ENCODE data around the gene MOCS2.

The MOCS2 gene, protein sequence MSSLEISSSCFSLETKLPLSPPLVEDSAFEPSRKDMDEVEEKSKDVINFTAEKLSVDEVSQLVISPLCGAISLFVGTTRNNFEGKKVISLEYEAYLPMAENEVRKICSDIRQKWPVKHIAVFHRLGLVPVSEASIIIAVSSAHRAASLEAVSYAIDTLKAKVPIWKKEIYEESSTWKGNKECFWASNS

DNA sequence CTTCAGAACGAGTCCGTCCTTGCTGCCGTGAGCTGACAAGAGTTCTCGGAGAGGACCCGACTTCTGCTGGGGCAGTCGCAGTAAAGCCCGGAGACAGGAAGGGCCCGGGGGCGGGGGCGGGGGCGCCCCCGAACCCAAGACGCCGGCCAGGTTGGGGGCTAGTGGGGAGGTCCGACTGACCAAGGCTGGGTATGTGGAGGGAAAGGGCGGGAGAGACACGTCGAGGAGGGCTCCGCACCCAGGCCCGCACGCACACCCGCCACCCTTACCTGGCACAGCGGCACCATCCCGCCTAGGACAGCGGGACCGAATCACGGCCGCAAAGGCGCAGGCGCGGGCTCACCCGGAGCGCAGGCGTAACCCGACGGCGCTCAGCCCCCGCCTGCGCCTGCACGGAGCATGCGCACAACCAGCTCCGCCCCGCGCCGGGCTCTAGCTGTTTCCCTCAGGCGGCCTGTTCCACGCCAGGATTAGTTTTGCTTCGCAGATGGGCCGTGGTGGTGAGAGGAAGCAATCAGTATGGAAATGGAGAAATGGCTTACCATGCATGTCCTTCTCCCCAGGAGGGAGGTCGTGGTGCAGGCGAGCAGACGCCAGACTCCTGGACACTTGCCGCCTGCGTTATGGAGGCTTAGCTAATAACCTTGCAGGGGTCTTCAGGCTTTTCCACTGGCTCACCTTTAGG is at the start of gene MOCS2:
MOCS2 (minus strand) TSS at position 315 of the 685 bp plus-strand sequence. CDS start 2,583 bp downstream, outside the sequence.
- Mint-ChIP-seq H3K4me3 (peak within 1 kb of the TSS; percentile 79), H3K27ac (peak within 1 kb of the TSS; percentile 81), H3K9me3 (no peaks in the 10 kb centered on the region), H3K36me3 (ENCODE audit: low read depth) (peaks cover 10% of the 10 kb centered on the region), H3K27me3 (no peaks in the 10 kb centered on the region), H3K4me1 (ENCODE audit: low read depth) (peaks cover 10% of the 10 kb centered on the region)
- intact Hi-C loops (cut with micrococcal nuclease): loop anchor here (5.0 kb wide), 1 partner anchor 1203 kb away; the partner anchor contains the start of gene ARL15

DNA sequence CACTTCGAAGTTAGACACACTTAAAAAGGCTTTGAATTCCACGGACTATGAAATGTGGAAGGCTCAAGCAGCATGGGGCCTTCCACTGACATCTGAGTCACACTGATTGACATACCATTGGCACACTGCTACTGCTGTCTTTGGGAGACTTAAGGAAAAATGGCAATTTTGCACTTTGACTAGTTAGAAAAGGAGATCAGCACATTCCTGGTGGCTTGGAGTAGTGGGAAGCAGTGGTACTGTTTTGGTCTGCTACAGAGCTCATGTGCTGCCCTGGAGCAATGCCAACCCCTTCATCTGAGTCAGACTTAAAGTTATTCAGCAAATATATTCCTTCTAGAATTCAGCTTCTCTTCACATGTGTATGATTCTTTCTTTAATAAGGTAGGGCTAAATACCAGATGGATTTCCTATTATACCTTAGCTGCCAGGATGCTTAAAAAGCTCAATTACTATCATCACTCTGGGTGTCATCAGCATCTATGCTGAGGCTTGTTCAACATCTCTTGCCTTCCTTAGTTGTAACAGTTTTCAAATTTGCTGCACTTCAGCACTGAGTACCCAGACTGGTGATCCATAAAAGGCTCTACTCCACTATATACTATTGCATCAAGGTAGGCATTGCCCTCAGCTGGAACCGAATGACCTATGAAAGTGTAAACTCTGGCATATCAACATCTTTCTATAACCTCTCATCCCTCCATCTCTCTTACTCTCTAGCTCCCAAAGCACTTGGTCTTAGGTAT is 42.3 kb upstream of the MOCS2 start:
- no peak overlapping the region for H3K27ac Mint-ChIP-seq
- intact Hi-C loops (cut with micrococcal nuclease): no loop called here

DNA sequence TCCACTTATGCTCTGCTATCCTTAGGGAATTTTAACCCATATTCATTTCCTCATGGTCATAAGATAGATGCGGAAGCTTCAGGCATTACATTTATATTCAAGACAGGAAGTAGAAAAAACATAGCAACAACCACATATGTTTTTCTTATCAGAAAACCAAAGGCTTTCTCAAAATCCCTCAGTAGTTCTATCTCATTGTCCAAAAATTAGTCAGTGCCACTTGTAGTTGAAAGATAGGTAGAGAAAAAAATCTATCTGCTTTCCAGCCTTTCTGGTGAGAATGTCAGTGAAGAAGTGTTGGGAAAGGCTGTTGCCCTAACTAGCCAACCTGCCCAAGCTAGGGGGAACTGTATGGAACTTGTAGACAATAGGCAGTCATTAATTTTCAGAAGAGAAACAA is 23.5 kb upstream of the MOCS2 start:
- Mint-ChIP-seq H3K9me3 (peaks cover 18% of the 10 kb centered on the region), H3K4me3 (no peak overlapping the region), H3K4me1 (ENCODE audit: low read depth) (no peaks in the 10 kb centered on the region), H3K27ac (no peak overlapping the region), H3K36me3 (ENCODE audit: low read depth) (no peaks in the 10 kb centered on the region), H3K27me3 (no peaks in the 10 kb centered on the region)
- intact Hi-C loops (cut with micrococcal nuclease): no loop called here

More for the DNA sequence above, 42.3 kb upstream of the MOCS2 start:
- H3K4me1 Mint-ChIP-seq (ENCODE audit: low read depth): no peaks in the 10 kb centered on the region
- no peaks in the 10 kb centered on the region for H3K27me3 Mint-ChIP-seq
- H3K4me3 Mint-ChIP-seq: no peak overlapping the region
- peaks cover 16% of the 10 kb centered on the region for H3K9me3 Mint-ChIP-seq
- no peaks in the 10 kb centered on the region for H3K36me3 Mint-ChIP-seq (ENCODE audit: low read depth)

DNA sequence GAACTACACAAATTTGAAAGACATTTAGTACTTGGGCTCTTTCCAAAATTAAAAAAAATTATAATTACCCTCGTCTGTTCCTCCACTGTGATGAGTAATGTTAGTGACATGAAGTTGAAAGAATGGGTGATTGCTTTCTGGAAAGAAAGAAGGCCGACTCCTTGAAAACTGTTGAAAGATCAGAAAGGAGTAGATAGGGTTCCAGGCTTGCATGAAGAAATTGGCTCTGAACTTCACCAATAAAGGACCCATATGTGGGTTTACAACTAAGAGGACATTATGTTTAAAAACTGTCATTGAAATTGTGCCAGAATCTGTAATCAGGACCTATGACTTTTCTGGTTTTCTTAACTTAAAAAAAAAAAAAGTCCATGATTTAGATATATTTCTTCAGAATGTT is 20.7 kb upstream of the MOCS2 start:
- Mint-ChIP-seq H3K36me3 (ENCODE audit: low read depth) (no peaks in the 10 kb centered on the region), H3K4me3 (no peak overlapping the region), H3K9me3 (peaks cover 37% of the 10 kb centered on the region), H3K4me1 (ENCODE audit: low read depth) (no peaks in the 10 kb centered on the region), H3K27ac (no peak overlapping the region), H3K27me3 (no peaks in the 10 kb centered on the region)
- intact Hi-C loops (cut with micrococcal nuclease): no loop called here

DNA sequence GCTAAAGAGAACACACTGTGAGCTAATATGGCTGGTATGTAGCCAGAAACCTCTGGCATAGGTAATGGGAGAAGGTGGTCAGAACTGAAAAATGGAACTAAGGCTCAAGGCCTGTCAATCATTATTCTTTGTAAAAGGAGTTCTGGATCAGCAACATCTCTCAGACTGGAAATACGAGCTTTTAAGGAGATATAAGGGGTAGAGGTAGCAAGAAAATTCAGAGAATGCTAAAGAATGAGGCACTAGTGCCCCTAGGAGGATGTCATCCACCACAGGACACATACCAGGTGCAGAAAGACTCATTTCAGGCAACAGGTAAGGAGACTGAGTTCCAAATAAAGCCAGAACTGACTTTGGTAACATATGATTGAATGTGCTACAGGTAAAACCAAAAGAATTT is 18.9 kb upstream of the MOCS2 start:
- no peaks in the 10 kb centered on the region for H3K36me3 Mint-ChIP-seq (ENCODE audit: low read depth)
- H3K27ac Mint-ChIP-seq: no peak overlapping the region
- no peaks in the 10 kb centered on the region for H3K4me1 Mint-ChIP-seq (ENCODE audit: low read depth)
- intact Hi-C loops (cut with micrococcal nuclease): no loop called here
- H3K4me3 Mint-ChIP-seq: no peak overlapping the region
- H3K27me3 Mint-ChIP-seq: no peaks in the 10 kb centered on the region
- peaks cover 42% of the 10 kb centered on the region for H3K9me3 Mint-ChIP-seq

DNA sequence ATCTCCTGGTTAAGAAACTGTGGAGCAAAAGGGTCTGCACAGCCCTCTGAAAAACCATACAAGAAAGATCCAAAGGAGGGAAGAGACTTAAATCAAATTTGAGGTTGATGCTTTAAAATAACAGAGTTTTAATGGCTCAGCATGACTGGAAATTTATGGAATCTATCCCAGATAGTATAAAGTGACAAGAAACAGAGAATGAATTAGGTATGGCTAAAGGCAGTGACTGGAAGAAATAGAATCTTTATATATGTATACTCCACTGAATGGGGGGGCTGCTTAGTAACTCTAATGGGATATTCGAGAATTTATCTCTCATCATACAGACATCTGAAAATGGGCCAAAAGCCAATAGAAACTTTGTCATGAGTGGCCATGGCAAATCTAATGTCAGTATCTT is 17.6 kb upstream of the MOCS2 start:
- Mint-ChIP-seq H3K4me3 (no peak overlapping the region), H3K27me3 (peaks cover 4% of the 10 kb centered on the region), H3K36me3 (ENCODE audit: low read depth) (no peaks in the 10 kb centered on the region), H3K4me1 (ENCODE audit: low read depth) (no peaks in the 10 kb centered on the region), H3K27ac (no peak overlapping the region), H3K9me3 (peaks cover 42% of the 10 kb centered on the region)
- intact Hi-C loops (cut with micrococcal nuclease): no loop called here

DNA sequence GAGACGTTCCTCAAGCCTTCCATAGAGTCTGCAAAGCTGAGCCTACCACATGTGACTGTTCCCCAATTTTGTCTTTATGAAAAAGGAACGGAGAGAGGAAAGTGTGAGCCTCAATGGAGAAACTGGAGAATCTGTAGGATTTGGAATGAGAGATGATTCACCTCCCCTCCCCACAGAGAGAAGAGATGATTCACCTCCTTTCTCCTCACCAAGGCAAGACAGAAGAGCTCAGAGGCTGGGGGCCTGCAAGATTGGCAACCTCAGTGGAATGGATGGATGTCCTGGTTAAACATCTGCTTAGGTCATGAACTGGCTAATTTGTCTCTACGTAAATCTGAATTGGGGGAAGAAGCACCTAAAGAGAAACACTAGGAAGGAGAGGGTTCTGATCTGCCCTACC is 17.0 kb upstream of the MOCS2 start:
- Mint-ChIP-seq H3K4me1 (ENCODE audit: low read depth) (no peaks in the 10 kb centered on the region), H3K27ac (no peak overlapping the region), H3K27me3 (peaks cover 4% of the 10 kb centered on the region), H3K36me3 (ENCODE audit: low read depth) (no peaks in the 10 kb centered on the region), H3K9me3 (peaks cover 42% of the 10 kb centered on the region), H3K4me3 (no peak overlapping the region)
- intact Hi-C loops (cut with micrococcal nuclease): no loop called here

DNA sequence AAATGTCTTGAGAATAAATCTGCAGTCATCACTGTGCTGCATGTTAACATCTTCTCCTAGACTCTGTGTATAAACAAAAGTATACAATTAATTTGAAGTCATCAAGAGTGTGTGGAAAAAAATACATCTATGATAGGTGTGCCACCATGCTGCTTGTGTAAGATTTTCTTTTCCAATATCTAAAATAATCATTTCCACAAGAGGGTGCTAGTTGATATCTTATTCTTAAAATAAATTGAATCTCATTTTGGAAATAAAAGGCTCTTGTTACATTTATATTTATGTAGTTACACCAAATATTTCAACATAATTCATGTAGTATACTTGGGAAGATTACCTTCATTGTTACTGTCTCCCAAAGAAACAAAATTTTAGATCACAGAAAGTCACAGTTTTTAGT is 14.1 kb upstream of the MOCS2 start:
- intact Hi-C loops (cut with micrococcal nuclease): no loop called here
- Mint-ChIP-seq H3K27me3 (peaks cover 4% of the 10 kb centered on the region), H3K4me3 (no peak overlapping the region), H3K9me3 (peaks cover 24% of the 10 kb centered on the region), H3K4me1 (ENCODE audit: low read depth) (no peaks in the 10 kb centered on the region), H3K36me3 (ENCODE audit: low read depth) (no peaks in the 10 kb centered on the region), H3K27ac (no peak overlapping the region)

DNA sequence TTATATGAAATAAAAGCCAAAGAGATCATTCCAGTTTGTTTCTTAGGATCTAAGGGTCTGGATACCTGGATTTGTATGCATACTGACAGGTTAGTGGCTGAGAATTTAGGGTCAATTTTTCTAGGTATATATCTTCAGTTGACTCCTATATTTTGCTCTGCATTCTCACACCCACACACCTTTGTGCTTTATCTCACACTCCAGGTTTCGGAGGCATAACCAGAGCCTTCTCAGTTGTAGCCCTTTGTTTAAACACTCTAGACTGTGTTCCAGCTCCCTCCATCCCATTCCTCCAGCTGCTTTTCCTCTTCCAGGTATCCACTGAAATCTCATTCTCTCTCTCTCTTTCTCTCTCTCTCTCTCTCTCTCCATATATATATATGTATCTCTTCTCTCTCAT is 10.6 kb upstream of the MOCS2 start:
- H3K9me3 Mint-ChIP-seq: peaks cover 4% of the 10 kb centered on the region
- peaks cover 6% of the 10 kb centered on the region for H3K27me3 Mint-ChIP-seq
- H3K4me3 Mint-ChIP-seq: no peak overlapping the region
- no peaks in the 10 kb centered on the region for H3K4me1 Mint-ChIP-seq (ENCODE audit: low read depth)
- intact Hi-C loops (cut with micrococcal nuclease): no loop called here
- H3K36me3 Mint-ChIP-seq (ENCODE audit: low read depth): no peaks in the 10 kb centered on the region
- no peak overlapping the region for H3K27ac Mint-ChIP-seq

DNA sequence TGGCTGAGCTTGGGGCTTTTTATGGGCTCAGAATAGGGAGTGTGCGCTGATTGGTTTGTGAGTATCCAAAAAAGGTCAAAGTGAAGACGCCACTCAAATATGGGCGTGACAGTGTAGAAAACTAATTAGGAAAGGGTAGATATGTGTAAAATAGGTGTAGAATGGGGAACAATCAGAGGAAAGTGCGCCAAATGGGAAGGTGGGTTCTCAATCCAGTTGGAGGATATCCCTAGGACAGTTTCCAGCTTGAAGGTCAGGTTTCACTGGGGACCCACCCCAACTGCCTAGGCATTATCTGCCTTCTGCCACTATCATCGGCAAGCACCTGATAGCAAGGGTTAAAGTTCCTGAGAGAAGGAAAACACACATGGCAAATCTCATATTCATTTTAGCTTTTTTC is 9.3 kb upstream of the MOCS2 start:
- Mint-ChIP-seq H3K27ac (no peak overlapping the region), H3K36me3 (ENCODE audit: low read depth) (no peaks in the 10 kb centered on the region), H3K27me3 (peaks cover 6% of the 10 kb centered on the region), H3K4me3 (no peak overlapping the region), H3K9me3 (no peaks in the 10 kb centered on the region), H3K4me1 (ENCODE audit: low read depth) (no peaks in the 10 kb centered on the region)
- intact Hi-C loops (cut with micrococcal nuclease): no loop called here

DNA sequence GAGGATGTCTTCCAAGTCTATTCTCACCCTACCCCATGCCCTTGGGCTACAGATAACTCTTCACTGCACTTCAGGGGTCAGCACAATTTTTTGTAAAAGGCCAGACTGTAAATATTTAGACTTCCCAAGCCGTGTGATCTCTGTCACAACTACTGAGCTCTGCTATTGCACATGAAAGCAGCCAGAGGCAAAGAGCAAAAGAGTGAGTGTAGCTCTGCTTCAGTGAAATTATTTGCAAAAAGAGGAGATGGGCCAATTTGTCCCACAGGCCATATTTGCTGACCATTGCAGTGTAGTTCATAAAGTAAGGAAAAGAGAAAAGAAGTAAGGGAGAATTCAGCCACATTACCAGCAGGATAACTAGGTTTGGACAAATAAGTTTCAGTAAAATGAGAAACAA is 7.0 kb upstream of the MOCS2 start:
- no peak overlapping the region for H3K4me3 Mint-ChIP-seq
- H3K27me3 Mint-ChIP-seq: peaks cover 2% of the 10 kb centered on the region
- H3K9me3 Mint-ChIP-seq: no peaks in the 10 kb centered on the region
- intact Hi-C loops (cut with micrococcal nuclease): no loop called here
- no peaks in the 10 kb centered on the region for H3K36me3 Mint-ChIP-seq (ENCODE audit: low read depth)
- no peak overlapping the region for H3K27ac Mint-ChIP-seq
- no peaks in the 10 kb centered on the region for H3K4me1 Mint-ChIP-seq (ENCODE audit: low read depth)

DNA sequence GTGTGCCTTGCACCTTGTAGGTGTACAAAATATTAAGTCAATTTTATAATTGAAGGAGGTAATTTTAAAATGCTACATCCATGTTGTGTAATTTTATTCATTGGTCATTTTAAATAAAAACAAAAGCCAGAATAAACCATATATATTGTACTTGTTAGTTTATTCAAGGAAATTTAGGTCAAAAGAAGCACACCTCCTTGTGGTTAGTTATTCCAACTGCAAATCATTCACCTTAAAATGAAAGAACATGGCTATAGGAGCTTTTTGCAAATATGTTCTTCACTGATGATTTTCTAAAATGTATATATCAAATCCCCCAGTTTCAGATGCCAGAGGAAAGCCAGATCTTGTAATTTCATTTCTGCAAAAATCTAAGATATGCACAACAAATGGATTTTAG is 5.4 kb upstream of the MOCS2 start:
- H3K27ac Mint-ChIP-seq: no peak overlapping the region
- intact Hi-C loops (cut with micrococcal nuclease): no loop called here
- H3K27me3 Mint-ChIP-seq: peaks cover 2% of the 10 kb centered on the region
- H3K4me1 Mint-ChIP-seq (ENCODE audit: low read depth): peaks cover 8% of the 10 kb centered on the region
- H3K4me3 Mint-ChIP-seq: no peak overlapping the region
- H3K9me3 Mint-ChIP-seq: no peaks in the 10 kb centered on the region
- H3K36me3 Mint-ChIP-seq (ENCODE audit: low read depth): no peaks in the 10 kb centered on the region

DNA sequence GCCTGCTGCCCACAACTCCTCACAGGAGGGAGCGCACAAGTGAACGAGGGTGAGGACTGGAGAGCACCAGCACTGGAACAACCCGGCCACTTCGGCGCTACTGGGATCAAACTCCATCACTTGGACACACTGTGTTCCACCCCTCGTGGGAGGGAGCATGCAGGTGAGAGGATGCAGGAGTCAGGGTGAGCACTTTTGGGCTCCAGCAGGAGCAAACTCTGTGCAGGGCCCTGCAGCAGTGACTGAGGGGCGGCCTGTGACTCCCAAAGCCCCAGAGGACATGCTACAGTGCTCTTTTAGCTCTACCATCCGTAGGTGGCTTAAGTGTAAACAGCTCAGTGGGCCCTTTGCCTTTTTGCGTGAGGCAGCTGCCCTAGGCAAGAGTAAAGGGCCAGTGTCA is 4.4 kb upstream of the MOCS2 start:
- H3K4me1 Mint-ChIP-seq (ENCODE audit: low read depth): peaks cover 10% of the 10 kb centered on the region
- intact Hi-C loops (cut with micrococcal nuclease): no loop called here
- no peak overlapping the region for H3K4me3 Mint-ChIP-seq
- H3K9me3 Mint-ChIP-seq: no peaks in the 10 kb centered on the region
- no peak overlapping the region for H3K27ac Mint-ChIP-seq
- H3K27me3 Mint-ChIP-seq: peaks cover 2% of the 10 kb centered on the region
- H3K36me3 Mint-ChIP-seq (ENCODE audit: low read depth): no peaks in the 10 kb centered on the region

DNA sequence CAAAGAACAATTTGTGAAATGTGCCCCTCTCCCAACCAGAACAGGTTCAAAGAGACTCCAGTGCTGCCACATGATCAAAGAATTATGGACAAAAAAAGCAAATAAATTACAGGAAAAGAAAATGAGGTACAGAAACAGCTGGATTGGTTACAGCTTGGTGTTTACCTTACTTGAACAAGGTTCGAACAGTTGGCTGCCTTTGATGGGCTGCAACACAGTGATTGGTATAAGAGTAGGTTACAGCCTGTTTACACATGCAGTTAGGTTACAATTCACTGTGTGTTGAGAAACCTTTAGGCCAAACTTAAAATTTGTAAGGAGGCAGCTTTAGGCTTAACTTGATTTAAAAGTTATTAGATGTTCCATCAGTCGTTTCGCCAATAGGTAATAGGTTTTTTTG is 3.4 kb upstream of the MOCS2 start:
- intact Hi-C loops (cut with micrococcal nuclease): no loop called here
- H3K4me3 Mint-ChIP-seq: no peak overlapping the region
- H3K27ac Mint-ChIP-seq: no peak overlapping the region
- no peaks in the 10 kb centered on the region for H3K27me3 Mint-ChIP-seq
- peaks cover 10% of the 10 kb centered on the region for H3K4me1 Mint-ChIP-seq (ENCODE audit: low read depth)
- H3K36me3 Mint-ChIP-seq (ENCODE audit: low read depth): no peaks in the 10 kb centered on the region
- no peaks in the 10 kb centered on the region for H3K9me3 Mint-ChIP-seq
